GM12878 (cell line): ENCODE measurements around the gene PLEKHA6. TPM values are rescaled to one million over a fixed set of nuclear protein-coding genes. Genes with fewer than 3 reads are reported as not detected.

Source experiments
- ATAC-seq: fragments of 200-7000 bp; cut with Tn5 transposase; 3 replicates; pipeline ENCODE4 v1.9.1; 2020; ENCODE audit warnings: mild to moderate bottlenecking, moderate library complexity
- BruUV-seq: library from RNA; stranded (reverse); fragments of 400-500 nt; replicated peaks from 2 replicates; lab custom pipeline; 2021; lab: Mats Ljungman, UMichigan
- CTCF ChIA-PET: fragments of 300-600 bp; sonication (Branson Sonifier 250); formaldehyde crosslinking; extraction: SDS; loops from one replicate; lab custom pipeline; 2021; ENCODE audit warnings: inconsistent platforms; lab: Yijun Ruan, JAX
- POLR2A ChIA-PET: fragments of 350-600 bp; formaldehyde crosslinking; extraction: SDS; loops from one replicate; lab custom pipeline; 2021; ENCODE audit warnings: inconsistent platforms; lab: Charles Lee
- RAD21 ChIA-PET: fragments of 300-600 bp; sonication (Branson Sonifier 250); formaldehyde crosslinking; loops from one replicate; lab custom pipeline; 2023; ENCODE audit warnings: antibody characterized with exemption; ENCODE audit not compliant: unreplicated experiment; lab: Charles Lee
- SMC1A ChIA-PET: fragments of 300-600 bp; sonication (Branson Sonifier 250); formaldehyde crosslinking; loops from one replicate; lab custom pipeline; 2023; ENCODE audit not compliant: unreplicated experiment, uncharacterized antibody; lab: Charles Lee
- DNase-seq: peaks from one replicate; pipeline ENCODE4 v3.0.0-alpha.2; 2011; ENCODE audit warnings: low read depth, low spot score
- FAIRE-seq: peaks from 3 replicates; lab custom pipeline; 2011; peaks lifted over from hg19 to GRCh38; lab: Jason Lieb, UNC
- H2AFZ ChIP-seq: 2 replicates; pipeline ENCODE4 v1.6.0; 2011; ENCODE audit warnings: low read depth, low read length, control low read depth; ENCODE audit not compliant: control insufficient read depth
- H3K27ac ChIP-seq: 2 replicates; pipeline ENCODE4 v1.5.1; 2011; ENCODE audit warnings: control low read depth; ENCODE audit not compliant: control insufficient read depth, insufficient read depth
- H3K27me3 ChIP-seq, 2 experiments: replicated peaks in 1 of 2; 2 replicates each; pipeline versions ENCODE4 v1.6.0 to v1.6.1; 2011; ENCODE audit warnings: low read length in 1 of 2; ENCODE audit not compliant: control insufficient read depth in 2 of 2, insufficient read depth in 2 of 2
- H3K36me3 ChIP-seq, 2 experiments: 2 replicates each; pipeline ENCODE4 v1.5.1; 2011; ENCODE audit warnings: low read length in 1 of 2; ENCODE audit not compliant: control insufficient read depth in 2 of 2, insufficient read depth in 2 of 2
- H3K4me1 ChIP-seq: 2 replicates; pipeline ENCODE4 v1.6.1; 2011; ENCODE audit warnings: mild to moderate bottlenecking, low read length, moderate library complexity, mixed read lengths; ENCODE audit not compliant: control insufficient read depth, insufficient read depth
- H3K4me2 ChIP-seq: 2 replicates; pipeline ENCODE4 v1.6.0; 2011; ENCODE audit warnings: control low read depth; ENCODE audit not compliant: control insufficient read depth, insufficient read depth
- H3K4me3 ChIP-seq: fragments of 200-600 bp; sonication (generic); 2 replicates; pipeline ENCODE4 v1.5.1; 2016
- H3K79me2 ChIP-seq: 2 replicates; pipeline ENCODE4 v1.6.0; 2011; ENCODE audit warnings: low read length; ENCODE audit not compliant: control insufficient read depth, insufficient read depth
- H3K9ac ChIP-seq: 2 replicates; pipeline ENCODE4 v1.8.0; 2011; ENCODE audit warnings: low read length, control low read depth, mixed read lengths; ENCODE audit not compliant: control insufficient read depth, insufficient read depth
- H3K9me3 ChIP-seq: replicated peaks from 3 replicates; pipeline ENCODE4 v1.5.1; 2011; ENCODE audit warnings: mild to moderate bottlenecking, low read length; ENCODE audit not compliant: control insufficient read depth, insufficient read depth
- H4K20me1 ChIP-seq: 2 replicates; pipeline ENCODE4 v1.6.0; 2011; ENCODE audit not compliant: control insufficient read depth, insufficient read depth
- ETV6 ChIP-seq, 2 experiments: fragments of 450-650 bp in 1 of 2; IDR thresholded peaks in 1 of 2; conservative IDR thresholded peaks in 1 of 2; 2 replicates each; pipeline ENCODE4 v1.6.1; 2014; ENCODE audit warnings: antibody characterized with exemption in 1 of 2, borderline replicate concordance in 1 of 2, low read depth in 1 of 2, mild to moderate bottlenecking in 1 of 2, moderate library complexity in 1 of 2
- KDM1A ChIP-seq: fragments of 200-600 bp; sonication (generic); IDR thresholded peaks from 2 replicates; pipeline ENCODE4 v1.6.1; 2016; ENCODE audit warnings: borderline replicate concordance
- MYC ChIP-seq: IDR thresholded peaks from 2 replicates; pipeline ENCODE4 v1.6.1; 2011; ENCODE audit warnings: mild to moderate bottlenecking, low read length, moderate library complexity, inconsistent platforms; ENCODE audit not compliant: insufficient read depth, insufficient replicate concordance, insufficient read length, severe bottlenecking
- POLR2AphosphoS2 ChIP-seq: IDR thresholded peaks from 2 replicates; pipeline ENCODE4 v1.6.1; 2011; ENCODE audit warnings: low read depth, mild to moderate bottlenecking, low read length, improper control_type of control experiment, moderate library complexity
- RCOR1 ChIP-seq: conservative IDR thresholded peaks from 2 replicates; pipeline ENCODE4 v1.6.1; 2012; ENCODE audit warnings: low read depth, low read length, improper control_type of control experiment
- YY1 ChIP-seq: IDR thresholded peaks from 2 replicates; pipeline ENCODE4 v1.6.1; 2011; ENCODE audit warnings: low read depth, mild to moderate bottlenecking, low read length
- ZNF217 ChIP-seq: fragments of 450-650 bp; IDR thresholded peaks from 2 replicates; pipeline ENCODE4 v1.6.1; 2017; ENCODE audit warnings: antibody characterized with exemption, mild to moderate bottlenecking
- ZSCAN29 ChIP-seq: fragments of 450-650 bp; IDR thresholded peaks from 2 replicates; pipeline ENCODE4 v1.6.1; 2017; ENCODE audit warnings: mild to moderate bottlenecking, moderate library complexity
- WGBS: methylation state at CpG from one replicate; pipeline ENCODE4 v1.1.6; 2016; ENCODE audit warnings: low lambda C conversion rate; ENCODE audit not compliant: insufficient replicate concordance, insufficient coverage; ENCODE audit errors: missing lambda C conversion rate; 5-methylcytosine and 5-hydroxymethylcytosine counted together
- in situ Hi-C: fragments of 300-500 bp; cut with MboI; formaldehyde crosslinking; loops from 9 replicates; pipeline ENCODE4 v1.14.3; 2018; ENCODE audit warnings: mixed read lengths
- intact Hi-C: fragments of 100-400 bp; cut with micrococcal nuclease; formaldehyde crosslinking; loops from one replicate; pipeline ENCODE4 v1.14.2; 2022; ENCODE audit not compliant: unreplicated experiment
- polyA plus RNA-seq, 11 experiments: library from polyadenylated mRNA; depleted of rRNA in 4 of 11; unstranded in 6 of 11; stranded (reverse) in 5 of 11; fragments of >200 nt; fragmentation: Nextera tagmentation in 4 of 11; fragmentation: Illumina TruSeq in 1 of 11; extraction: Ambion mirVana in 4 of 11; extraction: Trizol in 1 of 11; gene quantifications; 1 replicate in 1 of 11; 2 replicates in 10 of 11; pipeline versions ENCODE4 v1.2.1 to v1.2.3, GENCODE V29; 2011 to 2016; ENCODE audit warnings: inconsistent platforms in 2 of 11, missing spikeins in 2 of 11, low read depth in 1 of 11
- total RNA-seq, 4 experiments: library from RNA; depleted of rRNA in 3 of 4; stranded (reverse); fragments of >200 nt in 3 of 4; fragmentation: Illumina TruSeq in 1 of 4; extraction: Trizol in 1 of 4; gene quantifications; 2 replicates each; pipeline versions ENCODE4 v1.2.1 to v1.2.3, GENCODE V29; 2013 to 2021
- TF ChIP-seq, protein P1 (sequence below): fragments of 450-650 bp; IDR thresholded peaks from 2 replicates; pipeline ENCODE4 v1.6.1; 2017; ENCODE audit warnings: low read depth, mild to moderate bottlenecking, moderate library complexity

Gene PLEKHA6
- total and polyA plus RNA-seq, 10 of the 15 experiments (the other 5 are each of a cell fraction or from before 2014, with no cell fraction given) = 0.04 to 0.81 (median 0.19) TPM; not detected in 4

DNA sequence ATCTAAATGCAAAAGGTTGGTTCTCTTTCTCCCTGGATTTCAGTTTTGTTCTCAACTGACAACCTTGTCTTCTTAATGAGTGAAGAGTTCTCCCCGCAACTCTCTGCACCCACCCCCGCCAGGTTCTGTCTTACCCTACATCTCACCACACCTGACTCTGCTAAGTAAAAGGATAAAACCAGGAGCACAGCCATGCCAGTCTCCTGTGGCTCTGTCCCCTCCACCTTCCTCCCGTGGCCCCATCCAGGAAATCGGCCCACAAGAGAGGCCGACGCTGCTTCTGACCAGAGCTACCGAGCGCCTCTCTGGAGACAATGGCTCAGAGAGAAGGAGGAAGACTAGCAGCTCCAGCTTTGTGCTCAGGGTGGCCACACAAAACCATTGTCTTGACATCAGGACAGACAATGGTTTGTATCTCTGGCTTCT lies 72.2 kb downstream of the PLEKHA6 start:
- no peak for FAIRE-seq
- H3K27me3 ChIP-seq = peaks cover 1 to 6% of the 10 kb centered on the region in 2 experiments
- no peaks in the 10 kb centered on the region for H4K20me1 ChIP-seq
- in situ Hi-C loops (no loop called here), intact Hi-C loops (no loop called here)
- no peaks in the 10 kb centered on the region for H3K79me2 ChIP-seq
- ATAC-seq = no peak
- no peaks in the 10 kb centered on the region for H3K36me3 ChIP-seq
- SMC1A ChIA-PET = interaction anchor here (0.8 to 1.8 kb wide), 5 partner anchors 9 to 61 kb away, joined by 3 to 7 read pairs (median 3); no protein-coding TSS in a partner anchor
- H3K4me1 ChIP-seq = no peaks in the 10 kb centered on the region
- POLR2A ChIA-PET = no interaction called here
- H3K4me3 ChIP-seq = no peak overlapping the region
- TF ChIP-seq, protein P1, sequence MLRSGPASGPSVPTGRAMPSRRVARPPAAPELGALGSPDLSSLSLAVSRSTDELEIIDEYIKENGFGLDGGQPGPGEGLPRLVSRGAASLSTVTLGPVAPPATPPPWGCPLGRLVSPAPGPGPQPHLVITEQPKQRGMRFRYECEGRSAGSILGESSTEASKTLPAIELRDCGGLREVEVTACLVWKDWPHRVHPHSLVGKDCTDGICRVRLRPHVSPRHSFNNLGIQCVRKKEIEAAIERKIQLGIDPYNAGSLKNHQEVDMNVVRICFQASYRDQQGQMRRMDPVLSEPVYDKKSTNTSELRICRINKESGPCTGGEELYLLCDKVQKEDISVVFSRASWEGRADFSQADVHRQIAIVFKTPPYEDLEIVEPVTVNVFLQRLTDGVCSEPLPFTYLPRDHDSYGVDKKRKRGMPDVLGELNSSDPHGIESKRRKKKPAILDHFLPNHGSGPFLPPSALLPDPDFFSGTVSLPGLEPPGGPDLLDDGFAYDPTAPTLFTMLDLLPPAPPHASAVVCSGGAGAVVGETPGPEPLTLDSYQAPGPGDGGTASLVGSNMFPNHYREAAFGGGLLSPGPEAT = no peak
- TF ChIP-seq MYC (no peak), POLR2AphosphoS2 (no peak), ETV6 (conservative IDR thresholded peaks at IDR 0.05 in 1 of 2, IDR thresholded peaks at IDR 0.05 in 1 of 2; ENCODE audit: borderline replicate concordance in 1 of 2, low read depth in 1 of 2) (no peak), ZSCAN29 (no peak), RCOR1 (no peak), ZNF217 (no peak), YY1 (no peak), KDM1A (no peak)
- WGBS = 49% methylated on average over 8 of the region's 8 CpGs
- CTCF ChIA-PET = interaction anchor here (0.6 kb wide), 1 partner anchor 29 kb away, joined by 4 read pairs; no protein-coding TSS in a partner anchor
- no peak for DNase-seq
- no peaks in the 10 kb centered on the region for H3K9me3 ChIP-seq
- RAD21 ChIA-PET = interaction anchor here (0.9 kb wide), 1 partner anchor 24 kb away, joined by 3 read pairs; no protein-coding TSS in a partner anchor
- no peak overlapping the region for H3K4me2 ChIP-seq
- no peak overlapping the region for H2AFZ ChIP-seq
- no TSS peak for BruUV-seq
- H3K9ac ChIP-seq = no peak overlapping the region
- no peak overlapping the region for H3K27ac ChIP-seq
